ENCODE results near the gene SDK1.

Gene SDK1

GRCh38 chr7:4025694-4026615, 724.9 kb downstream of the SDK1 start:
- no peak for DNase-seq (ENCODE audit: extremely low read depth in 1 of 2, low read depth in 1 of 2)

GRCh38 chr7:4026941-4027486, 726.0 kb downstream of the SDK1 start:
- no peak for DNase-seq (ENCODE audit: extremely low read depth in 1 of 2, low read depth in 1 of 2)

GRCh38 chr7:4028221-4028620, 727.2 kb downstream of the SDK1 start:
- DNase-seq (ENCODE audit: extremely low read depth in 1 of 2, low read depth in 1 of 2), result no peak

- no peak for DNase-seq (ENCODE audit: extremely low read depth in 1 of 2, low read depth in 1 of 2)
Observed at GRCh38 chr7:4029941-4030340, 728.9 kb downstream of the SDK1 start.

GRCh38 chr7:4030346-4030950, 729.4 kb downstream of the SDK1 start:
- no peak for DNase-seq (ENCODE audit: extremely low read depth in 1 of 2, low read depth in 1 of 2)

- DNase-seq (ENCODE audit: extremely low read depth in 1 of 2, low read depth in 1 of 2), result no peak
Observed at GRCh38 chr7:4033996-4034395, 732.9 kb downstream of the SDK1 start.

GRCh38 chr7:4037308-4037707, 736.3 kb downstream of the SDK1 start:
- DNase-seq (ENCODE audit: extremely low read depth in 1 of 2, low read depth in 1 of 2), result no peak

- DNase-seq (ENCODE audit: extremely low read depth in 1 of 2, low read depth in 1 of 2), result no peak
Observed at GRCh38 chr7:4037877-4038276, 736.8 kb downstream of the SDK1 start.

GRCh38 chr7:4040109-4040928, 739.3 kb downstream of the SDK1 start:
- no peak for DNase-seq (ENCODE audit: extremely low read depth in 1 of 2, low read depth in 1 of 2)

- DNase-seq (ENCODE audit: extremely low read depth in 1 of 2, low read depth in 1 of 2), result no peak
Observed at GRCh38 chr7:4042402-4043045, 741.5 kb downstream of the SDK1 start.

GRCh38 chr7:4043988-4044387, 742.9 kb downstream of the SDK1 start:
- DNase-seq (ENCODE audit: extremely low read depth in 1 of 2, low read depth in 1 of 2), result no peak

- no peak for DNase-seq (ENCODE audit: extremely low read depth in 1 of 2, low read depth in 1 of 2)
Observed at GRCh38 chr7:4045450-4045849, 744.4 kb downstream of the SDK1 start.

- no peak for DNase-seq (ENCODE audit: extremely low read depth in 1 of 2, low read depth in 1 of 2)
Observed at GRCh38 chr7:4045975-4046374, 744.9 kb downstream of the SDK1 start.

- no peak for DNase-seq (ENCODE audit: extremely low read depth in 1 of 2, low read depth in 1 of 2)
Observed at GRCh38 chr7:4048336-4048735, 747.3 kb downstream of the SDK1 start.

- no peak for DNase-seq (ENCODE audit: extremely low read depth in 1 of 2, low read depth in 1 of 2)
Observed at GRCh38 chr7:4049202-4049601, 748.1 kb downstream of the SDK1 start.

- no peak for DNase-seq (ENCODE audit: extremely low read depth in 1 of 2, low read depth in 1 of 2)
Observed at GRCh38 chr7:4050126-4050660, 749.1 kb downstream of the SDK1 start.

- DNase-seq (ENCODE audit: extremely low read depth in 1 of 2, low read depth in 1 of 2), result no peak
Observed at GRCh38 chr7:4051696-4052095, 750.6 kb downstream of the SDK1 start.

- DNase-seq (ENCODE audit: extremely low read depth in 1 of 2, low read depth in 1 of 2), result no peak
Observed at GRCh38 chr7:4052130-4052529, 751.1 kb downstream of the SDK1 start.

GRCh38 chr7:4054158-4054557, 753.1 kb downstream of the SDK1 start:
- DNase-seq (ENCODE audit: extremely low read depth in 1 of 2, low read depth in 1 of 2), result no peak

- DNase-seq (ENCODE audit: extremely low read depth in 1 of 2, low read depth in 1 of 2), result no peak
Observed at GRCh38 chr7:4056552-4057288, 755.7 kb downstream of the SDK1 start.
